K562 (cell line): ENCODE data around the gene TOM1. TPM values are rescaled to one million over a fixed set of nuclear protein-coding genes. Genes with fewer than 3 reads are reported as not detected.
A peak's percentile ranks its signal among the peaks of the same experiment; 100 is the strongest.

Experiments used
- CBFB ChIP-seq: sonication (generic); formaldehyde crosslinking; IDR thresholded peaks from 2 replicates; pipeline ENCODE4 v1.4.0; 2020; ENCODE audit warnings: mild to moderate bottlenecking, missing genetic modification reagents
- CCNT2 ChIP-seq: IDR thresholded peaks from 2 replicates; pipeline ENCODE4 v1.6.1; 2011; ENCODE audit warnings: borderline replicate concordance, low read depth, mild to moderate bottlenecking, moderate library complexity, mixed read lengths, low read length; ENCODE audit not compliant: insufficient read length; ENCODE audit errors: extremely low read depth
- IRF2 ChIP-seq: sonication (generic); formaldehyde crosslinking; IDR thresholded peaks from 2 replicates; pipeline ENCODE4 v1.8.1; 2022; ENCODE audit warnings: mild to moderate bottlenecking, missing genetic modification reagents
- L3MBTL2 ChIP-seq: fragments of 450-650 bp; IDR thresholded peaks from 2 replicates; pipeline ENCODE4 v1.6.1; 2016; ENCODE audit warnings: mild to moderate bottlenecking, moderate library complexity
- MYBL2 ChIP-seq, 2 experiments: fragments of 450-650 bp in 1 of 2; sonication (generic) in 1 of 2; formaldehyde crosslinking in 1 of 2; IDR thresholded peaks; 2 replicates each; pipeline versions ENCODE4 v1.6.1 to v1.8.1; 2017 to 2022; ENCODE audit warnings: borderline replicate concordance in 1 of 2, inconsistent platforms in 1 of 2, low read depth in 1 of 2, mild to moderate bottlenecking in 1 of 2, missing genetic modification reagents in 1 of 2, moderate library complexity in 1 of 2
- NR1H2 ChIP-seq: sonication (generic); formaldehyde crosslinking; IDR thresholded peaks from 2 replicates; pipeline ENCODE4 v1.4.0; 2020; ENCODE audit warnings: mild to moderate bottlenecking, missing genetic modification reagents
- PHF20 ChIP-seq: fragments of 450-650 bp; IDR thresholded peaks from 2 replicates; pipeline ENCODE4 v1.6.1; 2018; ENCODE audit not compliant: partially characterized antibody
- PHF8 ChIP-seq: fragments of 200-600 bp; sonication (generic); IDR thresholded peaks from 2 replicates; pipeline ENCODE4 v1.6.1; 2012; ENCODE audit warnings: mixed run types, mild to moderate bottlenecking, inconsistent platforms, low read length, moderate library complexity, borderline replicate concordance
- PHTF2 ChIP-seq: fragments of 250-450 bp; sonication (Bioruptor Pico); IDR thresholded peaks from 2 replicates; pipeline ENCODE4 v1.5.0; 2021; ENCODE audit warnings: mild to moderate bottlenecking
- POLR2AphosphoS2 ChIP-seq: IDR thresholded peaks from 2 replicates; pipeline ENCODE4 v1.6.1; 2012; ENCODE audit warnings: low read length, improper control_type of control experiment
- SETDB1 ChIP-seq: IDR thresholded peaks from one replicate; pipeline ENCODE4 v1.6.1; 2012; ENCODE audit warnings: low read length, control low read depth, inconsistent platforms
- SP2 ChIP-seq: IDR thresholded peaks from 2 replicates; pipeline ENCODE4 v1.6.1; 2011; ENCODE audit warnings: mild to moderate bottlenecking, low read depth, low read length, moderate library complexity; ENCODE audit not compliant: poor library complexity, severe bottlenecking; ENCODE audit errors: extremely low read depth
- TFE3 ChIP-seq: fragments of 450-650 bp; formaldehyde crosslinking; IDR thresholded peaks from 2 replicates; pipeline ENCODE4 v1.4.0; 2020; ENCODE audit warnings: mild to moderate bottlenecking, mixed read lengths
- TOE1 ChIP-seq, 2 experiments: fragments of 450-650 bp in 1 of 2; sonication (generic) in 1 of 2; formaldehyde crosslinking in 1 of 2; IDR thresholded peaks; 2 replicates each; pipeline versions ENCODE4 v1.7.1 to v1.8.0; 2016 to 2022; ENCODE audit warnings: borderline replicate concordance in 2 of 2, mild to moderate bottlenecking in 2 of 2, antibody characterized with exemption in 1 of 2, inconsistent platforms in 1 of 2, low read depth in 1 of 2, missing genetic modification reagents in 1 of 2, moderate library complexity in 1 of 2
- polyA plus RNA-seq, 8 experiments: library from polyadenylated mRNA; depleted of rRNA in 4 of 8; stranded (reverse) in 5 of 8; unstranded in 3 of 8; fragments of >200 nt; fragmentation: Nextera tagmentation in 2 of 8; fragmentation: Illumina TruSeq in 1 of 8; extraction: Ambion mirVana in 2 of 8; extraction: Trizol in 1 of 8; gene quantifications; 2 replicates each; pipeline versions ENCODE4 v1.2.1 to v1.2.3, GENCODE V29; 2011 to 2014; ENCODE audit warnings: inconsistent platforms in 1 of 8, missing spikeins in 1 of 8
- total RNA-seq, 7 experiments: library from RNA; depleted of rRNA in 6 of 7; stranded (reverse); fragments of >200 nt in 6 of 7; fragmentation: Illumina TruSeq in 2 of 7; extraction: Trizol in 2 of 7; gene quantifications; 2 replicates each; pipeline versions ENCODE4 v1.2.1 to v1.2.3, GENCODE V29; 2011 to 2021; ENCODE audit warnings: low replicate concordance in 1 of 7
- TF ChIP-seq, protein P1 (sequence below): sonication (generic); formaldehyde crosslinking; IDR thresholded peaks from 2 replicates; pipeline ENCODE4 v1.8.0; 2022; ENCODE audit warnings: mild to moderate bottlenecking, missing genetic modification reagents
- TF ChIP-seq, protein P2 (sequence below): sonication (generic); formaldehyde crosslinking; IDR thresholded peaks from 2 replicates; pipeline ENCODE4 v1.5.0; 2020; ENCODE audit warnings: missing genetic modification reagents
- TF ChIP-seq, protein P3 (sequence below): fragments of 250-450 bp; sonication (Bioruptor Pico); IDR thresholded peaks from 2 replicates; pipeline ENCODE4 v1.5.0; 2020; ENCODE audit warnings: mild to moderate bottlenecking

TOM1 gene
- total and polyA plus RNA-seq, 9 of the 15 experiments (the other 6 are each of a cell fraction or from before 2014, with no cell fraction given) = 0.64 to 20.6 (median 12.0) TPM

DNA sequence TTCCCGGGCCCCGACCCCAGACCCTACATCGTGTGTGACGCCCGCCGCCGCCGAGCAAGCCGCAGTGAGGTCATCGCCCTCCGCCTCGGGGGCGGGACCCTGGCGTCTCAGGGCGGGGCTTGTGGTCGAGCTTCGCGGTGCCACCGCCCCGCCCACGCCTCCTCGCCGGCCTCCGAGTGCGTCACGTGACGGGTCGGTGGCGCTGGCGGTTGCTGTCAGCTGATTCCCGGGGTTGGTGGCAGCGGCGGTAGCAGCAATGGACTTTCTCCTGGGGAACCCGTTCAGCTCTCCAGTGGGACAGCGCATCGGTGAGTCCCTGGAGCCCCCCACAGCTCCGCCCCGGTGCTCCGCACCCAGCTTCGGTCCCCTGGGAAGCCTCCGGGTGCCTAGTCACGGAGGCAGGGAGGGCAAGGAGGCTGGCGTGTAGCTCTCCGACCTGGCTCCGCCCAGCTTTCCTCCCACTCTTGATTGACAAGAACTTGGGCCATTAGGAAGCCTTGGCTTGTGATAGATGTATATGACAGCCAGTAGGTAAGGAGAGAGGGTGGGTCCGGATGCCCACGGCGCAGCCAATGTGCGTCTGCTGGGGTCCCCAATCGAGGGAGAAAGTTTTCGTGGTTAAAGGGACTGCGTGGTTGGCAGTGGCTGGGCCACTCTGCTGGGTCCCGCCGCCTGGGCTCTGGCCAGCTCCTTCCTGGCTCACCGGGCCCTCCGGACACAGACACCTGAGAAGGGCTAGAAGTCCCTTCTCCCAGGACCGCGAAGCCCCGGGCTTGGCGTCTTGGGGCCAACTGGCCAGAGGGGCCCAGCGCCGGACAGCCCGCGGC, at the start of gene TOM1 (continued):
- no peak for TF ChIP-seq IRF2
- peak; percentile 30; the same call in 1 of the 2 replicates for TF ChIP-seq MYBL2 (IDR thresholded peaks at IDR 0.05; ENCODE audit: low read depth)
- TF ChIP-seq MYBL2 (CRISPR knock-in tag; IDR thresholded peaks at IDR 0.05; ENCODE audit: borderline replicate concordance) = no peak
- TF ChIP-seq CBFB = peak; percentile 59; the same call in 1 of the 2 replicates
- TF ChIP-seq TFE3 (CRISPR knock-in tag) = peak; percentile 99
- peak; percentile 86 for TF ChIP-seq CCNT2
- peak; percentile 63 for TF ChIP-seq PHF20
- peak; percentile 94 for TF ChIP-seq SP2
- TF ChIP-seq NR1H2 (CRISPR knock-in tag) = no peak
- peak; percentile 63; the same call in 1 of the 2 replicates for TF ChIP-seq PHF8
- TF ChIP-seq, protein P1, sequence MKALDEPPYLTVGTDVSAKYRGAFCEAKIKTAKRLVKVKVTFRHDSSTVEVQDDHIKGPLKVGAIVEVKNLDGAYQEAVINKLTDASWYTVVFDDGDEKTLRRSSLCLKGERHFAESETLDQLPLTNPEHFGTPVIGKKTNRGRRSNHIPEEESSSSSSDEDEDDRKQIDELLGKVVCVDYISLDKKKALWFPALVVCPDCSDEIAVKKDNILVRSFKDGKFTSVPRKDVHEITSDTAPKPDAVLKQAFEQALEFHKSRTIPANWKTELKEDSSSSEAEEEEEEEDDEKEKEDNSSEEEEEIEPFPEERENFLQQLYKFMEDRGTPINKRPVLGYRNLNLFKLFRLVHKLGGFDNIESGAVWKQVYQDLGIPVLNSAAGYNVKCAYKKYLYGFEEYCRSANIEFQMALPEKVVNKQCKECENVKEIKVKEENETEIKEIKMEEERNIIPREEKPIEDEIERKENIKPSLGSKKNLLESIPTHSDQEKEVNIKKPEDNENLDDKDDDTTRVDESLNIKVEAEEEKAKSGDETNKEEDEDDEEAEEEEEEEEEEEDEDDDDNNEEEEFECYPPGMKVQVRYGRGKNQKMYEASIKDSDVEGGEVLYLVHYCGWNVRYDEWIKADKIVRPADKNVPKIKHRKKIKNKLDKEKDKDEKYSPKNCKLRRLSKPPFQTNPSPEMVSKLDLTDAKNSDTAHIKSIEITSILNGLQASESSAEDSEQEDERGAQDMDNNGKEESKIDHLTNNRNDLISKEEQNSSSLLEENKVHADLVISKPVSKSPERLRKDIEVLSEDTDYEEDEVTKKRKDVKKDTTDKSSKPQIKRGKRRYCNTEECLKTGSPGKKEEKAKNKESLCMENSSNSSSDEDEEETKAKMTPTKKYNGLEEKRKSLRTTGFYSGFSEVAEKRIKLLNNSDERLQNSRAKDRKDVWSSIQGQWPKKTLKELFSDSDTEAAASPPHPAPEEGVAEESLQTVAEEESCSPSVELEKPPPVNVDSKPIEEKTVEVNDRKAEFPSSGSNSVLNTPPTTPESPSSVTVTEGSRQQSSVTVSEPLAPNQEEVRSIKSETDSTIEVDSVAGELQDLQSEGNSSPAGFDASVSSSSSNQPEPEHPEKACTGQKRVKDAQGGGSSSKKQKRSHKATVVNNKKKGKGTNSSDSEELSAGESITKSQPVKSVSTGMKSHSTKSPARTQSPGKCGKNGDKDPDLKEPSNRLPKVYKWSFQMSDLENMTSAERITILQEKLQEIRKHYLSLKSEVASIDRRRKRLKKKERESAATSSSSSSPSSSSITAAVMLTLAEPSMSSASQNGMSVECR (CRISPR knock-in tag) = peak; percentile 78; the same call in 1 of the 2 replicates
- TF ChIP-seq SETDB1 = no peak
- TF ChIP-seq POLR2AphosphoS2 = peak; percentile 88; the same call in 1 of the 2 replicates
- TF ChIP-seq, protein P2, sequence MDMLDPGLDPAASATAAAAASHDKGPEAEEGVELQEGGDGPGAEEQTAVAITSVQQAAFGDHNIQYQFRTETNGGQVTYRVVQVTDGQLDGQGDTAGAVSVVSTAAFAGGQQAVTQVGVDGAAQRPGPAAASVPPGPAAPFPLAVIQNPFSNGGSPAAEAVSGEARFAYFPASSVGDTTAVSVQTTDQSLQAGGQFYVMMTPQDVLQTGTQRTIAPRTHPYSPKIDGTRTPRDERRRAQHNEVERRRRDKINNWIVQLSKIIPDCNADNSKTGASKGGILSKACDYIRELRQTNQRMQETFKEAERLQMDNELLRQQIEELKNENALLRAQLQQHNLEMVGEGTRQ (CRISPR knock-in tag) = peak; percentile 99
- peak; percentile 99 for TF ChIP-seq TOE1 (IDR thresholded peaks at IDR 0.05; ENCODE audit: borderline replicate concordance)
- TF ChIP-seq TOE1 (CRISPR knock-in tag; IDR thresholded peaks at IDR 0.05; ENCODE audit: borderline replicate concordance, low read depth) = no peak
- no peak for TF ChIP-seq PHTF2 (CRISPR knock-in tag)
- TF ChIP-seq L3MBTL2 = peak; percentile 64
- TF ChIP-seq, protein P3, sequence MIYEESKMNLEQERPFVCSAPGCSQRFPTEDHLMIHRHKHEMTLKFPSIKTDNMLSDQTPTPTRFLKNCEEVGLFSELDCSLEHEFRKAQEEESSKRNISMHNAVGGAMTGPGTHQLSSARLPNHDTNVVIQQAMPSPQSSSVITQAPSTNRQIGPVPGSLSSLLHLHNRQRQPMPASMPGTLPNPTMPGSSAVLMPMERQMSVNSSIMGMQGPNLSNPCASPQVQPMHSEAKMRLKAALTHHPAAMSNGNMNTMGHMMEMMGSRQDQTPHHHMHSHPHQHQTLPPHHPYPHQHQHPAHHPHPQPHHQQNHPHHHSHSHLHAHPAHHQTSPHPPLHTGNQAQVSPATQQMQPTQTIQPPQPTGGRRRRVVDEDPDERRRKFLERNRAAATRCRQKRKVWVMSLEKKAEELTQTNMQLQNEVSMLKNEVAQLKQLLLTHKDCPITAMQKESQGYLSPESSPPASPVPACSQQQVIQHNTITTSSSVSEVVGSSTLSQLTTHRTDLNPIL (CRISPR knock-in tag) = no peak
